Loucy (cell line): Measurements from ENCODE around the gene PCDHB11.
"Not testable (repeated sequence)": the region's sequence is repeated elsewhere in the genome, so short reads cannot be mapped to it uniquely, and the experiment has no call there.

ENCODE experiments used
- H2AFZ ChIP-seq: fragments of 200-600 bp; sonication (generic); 2 replicates; pipeline ENCODE4 v1.6.0; 2016; ENCODE audit warnings: antibody characterized with exemption, mild to moderate bottlenecking, low read length, moderate library complexity
- H3F3A ChIP-seq: fragments of 200-600 bp; 2 replicates; pipeline ENCODE4 v1.6.0; 2016; ENCODE audit warnings: antibody characterized with exemption, low read depth, mild to moderate bottlenecking
- H3K27me3 ChIP-seq: fragments of 200-600 bp; sonication (generic); 2 replicates; pipeline ENCODE4 v1.6.1; 2014; ENCODE audit warnings: low read length, mild to moderate bottlenecking; ENCODE audit not compliant: insufficient read depth, poor library complexity, severe bottlenecking
- H3K36me3 ChIP-seq: fragments of 200-600 bp; sonication (generic); 2 replicates; pipeline ENCODE4 v1.6.1; 2016; ENCODE audit warnings: low read length; ENCODE audit not compliant: insufficient read depth
- H3K4me1 ChIP-seq: fragments of 200-600 bp; sonication (generic); 2 replicates; pipeline ENCODE4 v1.5.1; 2014; ENCODE audit warnings: low read length, mild to moderate bottlenecking; ENCODE audit not compliant: insufficient read depth, poor library complexity, severe bottlenecking
- H3K4me2 ChIP-seq: fragments of 200-600 bp; sonication (generic); 2 replicates; pipeline ENCODE4 v1.6.0; 2014; ENCODE audit warnings: antibody characterized with exemption, low read length, low read depth, mild to moderate bottlenecking; ENCODE audit not compliant: poor library complexity, severe bottlenecking
- H3K4me3 ChIP-seq: fragments of 200-600 bp; sonication (generic); 2 replicates; pipeline ENCODE4 v1.5.1; 2014; ENCODE audit warnings: low read length, mild to moderate bottlenecking, mixed read lengths; ENCODE audit not compliant: poor library complexity, severe bottlenecking
- H3K79me2 ChIP-seq: fragments of 200-600 bp; sonication (generic); 2 replicates; pipeline ENCODE4 v1.6.1; 2014; ENCODE audit warnings: low read length; ENCODE audit not compliant: insufficient read depth
- H3K9ac ChIP-seq: fragments of 200-600 bp; sonication (generic); 2 replicates; pipeline ENCODE4 v1.6.0; 2014; ENCODE audit warnings: mild to moderate bottlenecking, low read depth, low read length, moderate library complexity; ENCODE audit not compliant: poor library complexity, severe bottlenecking
- H3K9me2 ChIP-seq: fragments of 200-600 bp; sonication (generic); replicated peaks from 2 replicates; pipeline ENCODE4 v1.6.1; 2016; ENCODE audit warnings: low read depth, low read length, mixed read lengths
- H3K9me3 ChIP-seq: fragments of 200-600 bp; sonication (generic); 2 replicates; pipeline ENCODE4 v1.6.1; 2014; ENCODE audit warnings: mild to moderate bottlenecking, antibody characterized with exemption, low read length, low read depth; ENCODE audit not compliant: insufficient read depth
- H4K20me1 ChIP-seq: fragments of 200-600 bp; sonication (generic); 2 replicates; pipeline ENCODE4 v1.6.0; 2014; ENCODE audit warnings: antibody characterized with exemption, low read length, mild to moderate bottlenecking; ENCODE audit not compliant: insufficient read depth, poor library complexity, severe bottlenecking
- EZH2phosphoT487 ChIP-seq: fragments of 200-600 bp; IDR thresholded peaks from 2 replicates; pipeline ENCODE4 v1.6.1; 2018; ENCODE audit warnings: antibody characterized with exemption, mild to moderate bottlenecking, moderate library complexity, borderline replicate concordance
- TF ChIP-seq, protein P1 (sequence below): fragments of 200-600 bp; sonication (generic); conservative IDR thresholded peaks from 2 replicates; pipeline ENCODE4 v1.5.1; 2014; ENCODE audit warnings: mild to moderate bottlenecking, antibody characterized with exemption, low read length

The PCDHB11 gene

DNA sequence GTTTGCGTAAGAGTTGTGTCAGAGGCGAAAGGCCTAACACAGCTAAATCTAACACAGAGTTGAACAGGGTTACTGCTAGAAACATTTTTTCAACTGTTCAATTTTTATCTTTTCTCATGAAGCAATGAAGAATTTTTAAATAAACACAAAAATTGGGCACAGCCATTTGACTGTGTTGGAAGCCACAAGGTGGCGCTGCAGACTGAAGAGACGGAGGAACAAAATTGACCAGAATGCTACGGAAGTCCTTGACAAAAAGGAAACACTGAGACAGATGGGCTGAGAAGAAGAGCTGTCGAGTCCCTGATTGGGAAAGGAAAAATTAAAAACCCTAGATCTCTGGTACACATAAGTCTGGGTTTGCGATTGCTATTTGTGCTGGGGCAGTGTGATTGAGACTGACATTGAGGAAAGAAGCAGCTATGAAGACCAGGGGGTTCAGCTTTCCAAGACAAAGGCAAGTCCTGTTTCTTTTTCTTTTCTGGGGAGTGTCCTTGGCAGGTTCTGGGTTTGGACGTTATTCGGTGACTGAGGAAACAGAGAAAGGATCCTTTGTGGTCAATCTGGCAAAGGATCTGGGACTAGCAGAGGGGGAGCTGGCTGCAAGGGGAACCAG is 12.4 kb upstream of the PCDHB11 start, which contains the start of gene PCDHB9:
Gene PCDHB9, plus strand, starts transcription at position 265 of the 616 bp plus-strand sequence. Its CDS starts 158 bp downstream, at position 423.
- peak within 1 kb of the TSS; percentile 70 for H3K4me3 ChIP-seq
- H3F3A ChIP-seq = no peaks in the 10 kb centered on the region
- H3K27me3 ChIP-seq = no peaks in the 10 kb centered on the region
- no peaks in the 10 kb centered on the region for H3K4me1 ChIP-seq
- peak within 1 kb of the TSS; percentile 86 for H2AFZ ChIP-seq
- TF ChIP-seq, protein P1, sequence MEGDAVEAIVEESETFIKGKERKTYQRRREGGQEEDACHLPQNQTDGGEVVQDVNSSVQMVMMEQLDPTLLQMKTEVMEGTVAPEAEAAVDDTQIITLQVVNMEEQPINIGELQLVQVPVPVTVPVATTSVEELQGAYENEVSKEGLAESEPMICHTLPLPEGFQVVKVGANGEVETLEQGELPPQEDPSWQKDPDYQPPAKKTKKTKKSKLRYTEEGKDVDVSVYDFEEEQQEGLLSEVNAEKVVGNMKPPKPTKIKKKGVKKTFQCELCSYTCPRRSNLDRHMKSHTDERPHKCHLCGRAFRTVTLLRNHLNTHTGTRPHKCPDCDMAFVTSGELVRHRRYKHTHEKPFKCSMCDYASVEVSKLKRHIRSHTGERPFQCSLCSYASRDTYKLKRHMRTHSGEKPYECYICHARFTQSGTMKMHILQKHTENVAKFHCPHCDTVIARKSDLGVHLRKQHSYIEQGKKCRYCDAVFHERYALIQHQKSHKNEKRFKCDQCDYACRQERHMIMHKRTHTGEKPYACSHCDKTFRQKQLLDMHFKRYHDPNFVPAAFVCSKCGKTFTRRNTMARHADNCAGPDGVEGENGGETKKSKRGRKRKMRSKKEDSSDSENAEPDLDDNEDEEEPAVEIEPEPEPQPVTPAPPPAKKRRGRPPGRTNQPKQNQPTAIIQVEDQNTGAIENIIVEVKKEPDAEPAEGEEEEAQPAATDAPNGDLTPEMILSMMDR = peak; percentile 96
- no peak for TF ChIP-seq EZH2phosphoT487
- H3K79me2 ChIP-seq = no peaks in the 10 kb centered on the region
- H3K9me3 ChIP-seq = no peaks in the 10 kb centered on the region
- no peaks in the 10 kb centered on the region for H4K20me1 ChIP-seq
- H3K9me2 ChIP-seq = no peaks in the 10 kb centered on the region
- H3K36me3 ChIP-seq = no peaks in the 10 kb centered on the region
- peak within 1 kb of the TSS; percentile 61 for H3K9ac ChIP-seq
- peak within 1 kb of the TSS; percentile 60 for H3K4me2 ChIP-seq

GRCh38 chr5:141188682-141189081 is 10.7 kb upstream of the PCDHB11 start:
- not testable (repeated sequence) for H3K27me3 ChIP-seq, H3F3A ChIP-seq, H3K4me3 ChIP-seq, H3K4me2 ChIP-seq, H3K9ac ChIP-seq, H3K36me3 ChIP-seq, H2AFZ ChIP-seq, H3K9me2 ChIP-seq, H3K4me1 ChIP-seq, H3K79me2 ChIP-seq, H3K9me3 ChIP-seq, H4K20me1 ChIP-seq

DNA sequence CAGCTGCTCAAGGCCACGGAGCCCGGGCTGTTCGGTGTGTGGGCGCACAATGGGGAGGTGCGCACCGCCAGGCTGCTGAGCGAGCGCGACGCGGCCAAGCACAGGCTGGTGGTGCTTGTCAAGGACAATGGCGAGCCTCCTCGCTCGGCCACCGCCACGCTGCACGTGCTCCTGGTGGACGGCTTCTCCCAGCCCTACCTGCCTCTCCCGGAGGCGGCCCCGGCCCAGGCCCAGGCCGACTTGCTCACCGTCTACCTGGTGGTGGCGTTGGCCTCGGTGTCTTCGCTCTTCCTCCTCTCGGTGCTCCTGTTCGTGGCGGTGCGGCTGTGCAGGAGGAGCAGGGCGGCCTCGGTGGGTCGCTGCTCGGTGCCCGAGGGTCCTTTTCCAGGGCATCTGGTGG is 10.3 kb upstream of the PCDHB11 start:
- not testable (repeated sequence) for H3K9me2 ChIP-seq, H3K27me3 ChIP-seq, H3K9me3 ChIP-seq, H3K36me3 ChIP-seq, H4K20me1 ChIP-seq, H2AFZ ChIP-seq, H3K79me2 ChIP-seq, H3K4me1 ChIP-seq, H3K4me3 ChIP-seq, H3F3A ChIP-seq, H3K4me2 ChIP-seq, H3K9ac ChIP-seq

- Histone ChIP-seq H3K4me2 (no peak within 1 kb of the TSS), H3F3A (no peaks in the 10 kb centered on the region), H3K36me3 (no peaks in the 10 kb centered on the region), H3K4me3 (no peak within 1 kb of the TSS), H3K9ac (no peak within 1 kb of the TSS), H3K27me3 (no peaks in the 10 kb centered on the region), H4K20me1 (no peaks in the 10 kb centered on the region), H3K9me2 (no peaks in the 10 kb centered on the region), H2AFZ (no peak within 1 kb of the TSS), H3K79me2 (no peaks in the 10 kb centered on the region), H3K4me1 (no peaks in the 10 kb centered on the region), H3K9me3 (no peaks in the 10 kb centered on the region)
- TF ChIP-seq, protein P1 = peak; percentile 77
- TF ChIP-seq EZH2phosphoT487 = no peak
These were observed 7.2 kb upstream of the PCDHB11 start, which contains the start of gene PCDHB10 for GRCh38 chr5:141192110-141192725. TSS of gene PCDHB10 (plus strand) at chr5:141192353. CDS start at chr5:141192553, 200 bp downstream.

DNA sequence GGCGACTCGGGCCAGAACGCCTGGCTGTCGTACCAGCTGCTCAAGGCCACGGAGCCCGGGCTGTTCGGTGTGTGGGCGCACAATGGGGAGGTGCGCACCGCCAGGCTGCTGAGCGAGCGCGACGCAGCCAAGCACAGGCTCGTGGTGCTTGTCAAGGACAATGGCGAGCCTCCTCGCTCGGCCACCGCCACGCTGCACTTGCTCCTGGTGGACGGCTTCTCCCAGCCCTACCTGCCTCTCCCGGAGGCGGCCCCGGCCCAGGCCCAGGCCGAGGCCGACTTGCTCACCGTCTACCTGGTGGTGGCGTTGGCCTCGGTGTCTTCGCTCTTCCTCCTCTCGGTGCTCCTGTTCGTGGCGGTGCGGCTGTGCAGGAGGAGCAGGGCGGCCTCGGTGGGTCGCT is 5.1 kb upstream of the PCDHB11 start:
- not testable (repeated sequence) for H4K20me1 ChIP-seq, H3F3A ChIP-seq, H3K4me3 ChIP-seq, H3K36me3 ChIP-seq, H3K4me2 ChIP-seq, H3K27me3 ChIP-seq, H2AFZ ChIP-seq, H3K9me2 ChIP-seq, H3K9me3 ChIP-seq, H3K79me2 ChIP-seq, H3K4me1 ChIP-seq, H3K9ac ChIP-seq
